OCI-LY7 (cell line): ENCODE data around the gene APC. TPM values are rescaled to one million over a fixed set of nuclear protein-coding genes. Genes with fewer than 3 reads are reported as not detected.

Experiments used
- BruUV-seq: library from RNA; stranded (reverse); fragments of 400-500 nt; replicated peaks from 2 replicates; lab custom pipeline; 2021; lab: Mats Ljungman, UMichigan
- CTCF ChIA-PET: fragments of 300-600 bp; sonication (Branson Sonifier 250); formaldehyde crosslinking; loops from one replicate; lab custom pipeline; 2022; ENCODE audit warnings: antibody characterized with exemption; ENCODE audit not compliant: unreplicated experiment; lab: Charles Lee
- POLR2A ChIA-PET: fragments of 300-600 bp; sonication (Branson Sonifier 250); formaldehyde crosslinking; loops from one replicate; lab custom pipeline; 2022; ENCODE audit warnings: antibody characterized with exemption; lab: Charles Lee
- DNase-seq: peaks from one replicate; pipeline ENCODE4 v3.0.0-alpha.2; 2015; ENCODE audit warnings: low spot score
- H2AFZ ChIP-seq: fragments of 200-600 bp; sonication (generic), shearing (Covaris generic); 2 replicates; pipeline ENCODE4 v1.6.1; 2014; ENCODE audit warnings: mild to moderate bottlenecking, antibody characterized with exemption, low read length, moderate library complexity
- H3K27ac ChIP-seq: fragments of 200-600 bp; sonication (generic); 2 replicates; pipeline ENCODE4 v1.5.1; 2014; ENCODE audit warnings: mixed run types, low read depth, mild to moderate bottlenecking, moderate library complexity, low read length, inconsistent platforms; ENCODE audit not compliant: poor library complexity, severe bottlenecking
- H3K36me3 ChIP-seq: fragments of 200-600 bp; sonication (generic); 2 replicates; pipeline ENCODE4 v1.6.1; 2014; ENCODE audit warnings: mild to moderate bottlenecking, antibody characterized with exemption, low read length, moderate library complexity, mixed read lengths; ENCODE audit not compliant: insufficient read depth
- H3K4me1 ChIP-seq: fragments of 200-600 bp; sonication (generic); 2 replicates; pipeline ENCODE4 v1.5.1; 2014; ENCODE audit warnings: mild to moderate bottlenecking, low read length; ENCODE audit not compliant: insufficient read depth, poor library complexity, severe bottlenecking
- H3K4me2 ChIP-seq: fragments of 200-600 bp; sonication (generic); 2 replicates; pipeline ENCODE4 v1.6.1; 2014; ENCODE audit warnings: mild to moderate bottlenecking, low read length
- H3K4me3 ChIP-seq: fragments of 200-600 bp; sonication (generic); 2 replicates; pipeline ENCODE4 v1.5.1; 2014; ENCODE audit warnings: mild to moderate bottlenecking, low read depth, low read length; ENCODE audit not compliant: poor library complexity, severe bottlenecking
- H3K79me2 ChIP-seq: fragments of 200-600 bp; sonication (generic); 2 replicates; pipeline ENCODE4 v1.6.1; 2016; ENCODE audit warnings: low read depth, mild to moderate bottlenecking, low read length, moderate library complexity, mixed read lengths; ENCODE audit not compliant: insufficient read depth
- H3K9me2 ChIP-seq: fragments of 200-600 bp; sonication (generic); 2 replicates; pipeline ENCODE4 v1.6.1; 2016; ENCODE audit warnings: mild to moderate bottlenecking, low read length, mixed read lengths; ENCODE audit not compliant: insufficient read depth
- H3K9me3 ChIP-seq: fragments of 200-600 bp; sonication (generic); 2 replicates; pipeline ENCODE4 v1.6.1; 2014; ENCODE audit warnings: mild to moderate bottlenecking, mixed run types, low read length, mixed read lengths
- H4K20me1 ChIP-seq: fragments of 200-600 bp; sonication (generic); 2 replicates; pipeline ENCODE4 v1.6.1; 2014; ENCODE audit warnings: mild to moderate bottlenecking, antibody characterized with exemption, low read length, moderate library complexity, mixed read lengths; ENCODE audit not compliant: insufficient read depth
- EZH2phosphoT487 ChIP-seq: fragments of 200-600 bp; sonication (generic); IDR thresholded peaks from 2 replicates; pipeline ENCODE4 v1.6.1; 2018; ENCODE audit warnings: low read depth, borderline replicate concordance, mild to moderate bottlenecking, mixed run types, antibody characterized with exemption, low read length, moderate library complexity, mixed read lengths
- intact Hi-C: fragments of 100-400 bp; cut with micrococcal nuclease; formaldehyde crosslinking; loops from one replicate; pipeline ENCODE4 v1.10.0; 2022; ENCODE audit not compliant: unreplicated experiment
- total RNA-seq, 2 experiments: library from RNA; depleted of rRNA in 1 of 2; stranded (reverse); fragments of >200 nt in 1 of 2; shearing (Covaris generic) in 1 of 2; gene quantifications; 2 replicates each; pipeline ENCODE4 v1.2.3, GENCODE V29; 2014 to 2022
- TF ChIP-seq, protein P1 (sequence below): fragments of 200-600 bp; sonication (generic); conservative IDR thresholded peaks from 2 replicates; pipeline ENCODE4 v1.5.1; 2014; ENCODE audit warnings: mild to moderate bottlenecking, antibody characterized with exemption, low read length, moderate library complexity, mixed read lengths

Gene APC
- total RNA-seq, 2 experiments from 2014 or later: 33.1 to 34.8 TPM

DNA sequence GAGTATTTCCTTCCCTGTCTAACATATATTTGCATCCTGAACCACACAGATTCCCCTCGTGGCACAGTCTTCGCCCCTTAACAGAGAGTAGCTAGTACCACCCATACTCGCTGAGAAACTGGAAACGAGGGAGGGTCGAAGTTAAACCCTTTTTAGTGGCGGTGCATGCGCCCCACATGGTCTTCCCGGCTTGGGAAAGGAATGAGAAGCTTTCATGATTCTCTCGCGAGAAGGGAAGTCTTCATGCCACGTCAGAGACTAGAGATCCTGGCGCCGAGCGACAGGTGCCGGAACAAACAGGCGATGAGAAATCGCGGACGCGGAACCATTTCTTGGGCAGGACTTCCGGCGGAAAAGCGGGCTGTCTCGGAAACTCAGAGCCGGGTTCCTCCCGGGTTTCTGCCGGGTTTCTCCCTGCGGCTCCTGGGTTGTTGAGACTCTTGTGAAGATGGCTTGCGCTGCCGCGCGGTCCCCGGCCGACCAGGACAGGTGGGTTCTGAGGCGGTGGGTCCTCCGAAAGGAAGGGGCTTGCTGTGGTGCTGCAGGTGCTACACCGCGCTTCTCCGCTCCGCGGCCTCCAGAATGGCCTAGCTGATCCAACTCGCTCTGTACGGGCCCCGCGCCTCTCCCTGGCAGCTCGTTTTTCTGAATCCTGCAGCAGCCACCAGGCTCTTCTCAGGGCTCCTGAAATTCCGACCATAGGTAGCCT is 123.4 kb downstream of the APC start, which contains the start of gene SRP19:
SRP19 (plus strand) TSS at position 359 of the 709 bp plus-strand sequence; CDS start at position 449, 90 bp downstream.
- POLR2A ChIA-PET: interaction anchor here (0.6 to 2.0 kb wide), 18 partner anchors 9 to 665 kb away, joined by 3 to 13 read pairs (median 4); partner anchors contain the start of gene DCP2
- Histone ChIP-seq H3K79me2 (peaks cover 35% of the 10 kb centered on the region), H3K4me1 (peaks cover 30% of the 10 kb centered on the region), H3K4me3 (peak within 1 kb of the TSS; percentile 76), H4K20me1 (peaks cover 12% of the 10 kb centered on the region; the same call in 1 of the 2 replicates), H3K9me2 (no peaks in the 10 kb centered on the region), H3K9me3 (no peaks in the 10 kb centered on the region), H2AFZ (peak within 1 kb of the TSS; percentile 96), H3K36me3 (peaks cover 38% of the 10 kb centered on the region), H3K27ac (peak within 1 kb of the TSS; percentile 36), H3K4me2 (peak within 1 kb of the TSS; percentile 76)
- TF ChIP-seq, protein P1, sequence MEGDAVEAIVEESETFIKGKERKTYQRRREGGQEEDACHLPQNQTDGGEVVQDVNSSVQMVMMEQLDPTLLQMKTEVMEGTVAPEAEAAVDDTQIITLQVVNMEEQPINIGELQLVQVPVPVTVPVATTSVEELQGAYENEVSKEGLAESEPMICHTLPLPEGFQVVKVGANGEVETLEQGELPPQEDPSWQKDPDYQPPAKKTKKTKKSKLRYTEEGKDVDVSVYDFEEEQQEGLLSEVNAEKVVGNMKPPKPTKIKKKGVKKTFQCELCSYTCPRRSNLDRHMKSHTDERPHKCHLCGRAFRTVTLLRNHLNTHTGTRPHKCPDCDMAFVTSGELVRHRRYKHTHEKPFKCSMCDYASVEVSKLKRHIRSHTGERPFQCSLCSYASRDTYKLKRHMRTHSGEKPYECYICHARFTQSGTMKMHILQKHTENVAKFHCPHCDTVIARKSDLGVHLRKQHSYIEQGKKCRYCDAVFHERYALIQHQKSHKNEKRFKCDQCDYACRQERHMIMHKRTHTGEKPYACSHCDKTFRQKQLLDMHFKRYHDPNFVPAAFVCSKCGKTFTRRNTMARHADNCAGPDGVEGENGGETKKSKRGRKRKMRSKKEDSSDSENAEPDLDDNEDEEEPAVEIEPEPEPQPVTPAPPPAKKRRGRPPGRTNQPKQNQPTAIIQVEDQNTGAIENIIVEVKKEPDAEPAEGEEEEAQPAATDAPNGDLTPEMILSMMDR: no peak
- no peak for TF ChIP-seq EZH2phosphoT487
- peak; percentile 97 for DNase-seq
- BruUV-seq: no TSS peak
- CTCF ChIA-PET: interaction anchor here (0.6 to 1.4 kb wide), 4 partner anchors 34 to 129 kb away, joined by 3 read pairs; no protein-coding TSS in a partner anchor
- intact Hi-C loops: loop anchor here (2.0 to 10.0 kb wide), 5 partner anchors 46 to 696 kb away; partner anchors contain the start of genes DCP2 and REEP5

DNA sequence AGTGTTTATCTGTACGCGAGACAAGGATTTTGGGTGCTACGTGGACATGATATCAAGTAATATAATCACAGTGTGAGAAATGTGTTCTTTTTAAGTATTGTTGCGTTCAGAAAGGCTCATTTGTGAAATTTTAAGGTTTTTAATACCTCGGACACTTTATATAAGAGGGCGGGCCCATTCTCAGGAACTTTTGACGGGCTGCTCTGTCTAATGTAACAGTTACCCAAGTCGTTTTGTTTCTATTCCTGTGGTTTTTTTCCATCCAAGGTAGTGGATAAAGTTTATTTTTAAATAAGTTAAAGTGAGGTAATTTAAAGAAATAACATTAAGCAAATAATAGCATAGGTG is 123.9 kb downstream of the APC start:
- DNase-seq: no peak
- H2AFZ ChIP-seq: peak overlapping the region; percentile 96
- CTCF ChIA-PET: interaction anchor here (0.6 to 1.4 kb wide), 3 partner anchors 62 to 129 kb away, joined by 3 read pairs; no protein-coding TSS in a partner anchor
- H3K9me3 ChIP-seq: no peaks in the 10 kb centered on the region
- intact Hi-C loops: loop anchor here (2.0 to 10.0 kb wide), 5 partner anchors 46 to 697 kb away; partner anchors contain the start of genes DCP2 and REEP5
- peaks cover 12% of the 10 kb centered on the region; the same call in 1 of the 2 replicates for H4K20me1 ChIP-seq
- peak overlapping the region; percentile 76 for H3K4me2 ChIP-seq
- BruUV-seq: TSS peak; percentile 80
- peaks cover 43% of the 10 kb centered on the region for H3K36me3 ChIP-seq
- H3K9me2 ChIP-seq: no peaks in the 10 kb centered on the region
- TF ChIP-seq, protein P1: no peak
- TF ChIP-seq EZH2phosphoT487: no peak
- POLR2A ChIA-PET: interaction anchor here (0.5 to 2.0 kb wide), 8 partner anchors 9 to 118 kb away, joined by 3 to 13 read pairs (median 6); partner anchors contain the start of gene DCP2
- peak overlapping the region; percentile 36 for H3K27ac ChIP-seq
- H3K4me1 ChIP-seq: peaks cover 30% of the 10 kb centered on the region
- peak overlapping the region; percentile 76 for H3K4me3 ChIP-seq
- peaks cover 35% of the 10 kb centered on the region for H3K79me2 ChIP-seq
